Endothelial cell of umbilical vein (primary cell): ENCODE data around the gene GNG3. TPM values are rescaled to one million over a fixed set of nuclear protein-coding genes. Genes with fewer than 3 reads are reported as not detected.

Experiments used
- BruUV-seq: library from RNA; stranded (reverse); fragments of 400-500 nt; replicated peaks from 2 replicates; lab custom pipeline; 2021; lab: Mats Ljungman, UMichigan
- CTCF ChIA-PET: fragments of 300-600, 350-600 bp; sonication (Branson Sonifier 250); formaldehyde crosslinking; loops from one replicate; lab custom pipeline; 2021; ENCODE audit warnings: antibody characterized with exemption, inconsistent platforms; lab: Charles Lee
- POLR2A ChIA-PET: fragments of 300-600, 350-600 bp; sonication (Branson Sonifier 250); formaldehyde crosslinking; loops from one replicate; lab custom pipeline; 2021; ENCODE audit warnings: antibody characterized with exemption, inconsistent platforms; lab: Charles Lee
- DNase-seq: peaks from one replicate; pipeline ENCODE4 v3.0.0-alpha.2; 2011; ENCODE audit warnings: low read depth, low spot score
- FAIRE-seq: peaks from 2 replicates; lab custom pipeline; 2011; peaks lifted over from hg19 to GRCh38; lab: Jason Lieb, UNC
- H2AFZ ChIP-seq: 2 replicates; pipeline ENCODE4 v1.6.0; 2012; ENCODE audit warnings: low read depth, low read length, control low read depth, inconsistent platforms
- H3K27ac ChIP-seq: 2 replicates; pipeline ENCODE4 v1.5.1; 2011; ENCODE audit warnings: low read depth, mild to moderate bottlenecking, control low read depth, low read length, moderate library complexity; ENCODE audit not compliant: insufficient read depth
- H3K27me3 ChIP-seq, 2 experiments: 2 replicates each; pipeline versions ENCODE4 v1.6.0 to v1.6.1; 2011; ENCODE audit warnings: low read length in 2 of 2, mixed read lengths in 1 of 2; ENCODE audit not compliant: control insufficient read depth in 2 of 2, insufficient read depth in 2 of 2
- H3K36me3 ChIP-seq, 2 experiments: 2 replicates in 1 of 2; 3 replicates in 1 of 2; pipeline ENCODE4 v1.5.1; 2011; ENCODE audit warnings: low read length in 2 of 2, mild to moderate bottlenecking in 1 of 2, moderate library complexity in 1 of 2; ENCODE audit not compliant: control insufficient read depth in 2 of 2, insufficient read depth in 2 of 2; ENCODE audit errors: extremely low read depth in 1 of 2
- H3K4me1 ChIP-seq: 3 replicates; pipeline ENCODE4 v1.5.1; 2011; ENCODE audit warnings: mild to moderate bottlenecking, low read length; ENCODE audit not compliant: control insufficient read depth, insufficient read depth; ENCODE audit errors: extremely low read depth
- H3K4me2 ChIP-seq: 2 replicates; pipeline ENCODE4 v1.6.1; 2011; ENCODE audit warnings: low read length, control low read depth, mixed read lengths; ENCODE audit not compliant: insufficient read depth
- H3K4me3 ChIP-seq, 3 experiments: fragments of 200-600 bp in 1 of 3; sonication (generic), shearing (Covaris generic) in 1 of 3; replicated peaks in 1 of 3; 2 replicates each; pipeline ENCODE4 v1.5.1; 2011 to 2016; ENCODE audit warnings: control low read depth in 3 of 3, low read length in 3 of 3, mild to moderate bottlenecking in 2 of 3, inconsistent platforms in 1 of 3, low read depth in 1 of 3, moderate library complexity in 1 of 3; ENCODE audit not compliant: insufficient read depth in 1 of 3
- H3K79me2 ChIP-seq: 2 replicates; pipeline ENCODE4 v1.6.0; 2012; ENCODE audit warnings: low read length, inconsistent platforms; ENCODE audit not compliant: control insufficient read depth, insufficient read depth
- H3K9ac ChIP-seq: replicated peaks from 2 replicates; pipeline ENCODE3; 2011; ENCODE audit warnings: low read length, control low read depth; ENCODE audit not compliant: insufficient read depth; ENCODE audit errors: extremely low read depth
- H3K9me1 ChIP-seq: replicated peaks from 3 replicates; pipeline ENCODE4 v1.6.0; 2011; ENCODE audit warnings: mild to moderate bottlenecking, low read length; ENCODE audit not compliant: control insufficient read depth, insufficient read depth; ENCODE audit errors: extremely low read depth
- H3K9me3 ChIP-seq: replicated peaks from 2 replicates; pipeline ENCODE4 v1.5.1; 2012; ENCODE audit warnings: low read length, inconsistent platforms; ENCODE audit not compliant: control insufficient read depth, insufficient read depth
- H4K20me1 ChIP-seq: replicated peaks from 2 replicates; pipeline ENCODE3; 2011; ENCODE audit warnings: mild to moderate bottlenecking, low read length; ENCODE audit not compliant: control insufficient read depth, insufficient read depth; ENCODE audit errors: extremely low read depth
- EZH2 ChIP-seq: IDR thresholded peaks from 2 replicates; pipeline ENCODE4 v1.6.1; 2012; ENCODE audit warnings: borderline replicate concordance, low read depth, mild to moderate bottlenecking, moderate library complexity, low read length, inconsistent platforms; ENCODE audit not compliant: severe bottlenecking
- FOS ChIP-seq: IDR thresholded peaks from 2 replicates; pipeline ENCODE4 v1.6.1; 2011; ENCODE audit warnings: mild to moderate bottlenecking, low read length, moderate library complexity, borderline replicate concordance; ENCODE audit not compliant: insufficient read depth
- GATA2 ChIP-seq: IDR thresholded peaks from 2 replicates; pipeline ENCODE4 v1.7.0; 2011; ENCODE audit warnings: low read depth, mild to moderate bottlenecking, moderate library complexity, mixed read lengths, low read length; ENCODE audit not compliant: insufficient read length, insufficient read depth
- JUN ChIP-seq: IDR thresholded peaks from 2 replicates; pipeline ENCODE4 v1.6.1; 2011; ENCODE audit warnings: borderline replicate concordance, low read depth; ENCODE audit not compliant: insufficient read length, insufficient read depth
- MYC ChIP-seq: IDR thresholded peaks from one replicate; pipeline ENCODE4 v1.6.1; 2011; ENCODE audit warnings: mild to moderate bottlenecking, low read depth, low read length
- POLR2A ChIP-seq: IDR thresholded peaks from 2 replicates; pipeline ENCODE4 v1.6.1; 2012; ENCODE audit warnings: low read depth, mild to moderate bottlenecking, control low read depth, low read length
- POLR2AphosphoS5 ChIP-seq: IDR thresholded peaks from 2 replicates; pipeline ENCODE4 v1.6.1; 2012; ENCODE audit warnings: low read depth, mild to moderate bottlenecking, control low read depth, low read length, moderate library complexity; ENCODE audit not compliant: insufficient read depth
- dilution Hi-C: fragments of 300-500 bp; cut with MboI; formaldehyde crosslinking; loops from one replicate; pipeline ENCODE4 v1.15.0; 2019; ENCODE audit warnings: low sequenced_read_pairs; ENCODE audit not compliant: extremely low pct_ligation_motif_present
- intact Hi-C: fragments of 100-400 bp; cut with micrococcal nuclease; formaldehyde crosslinking; loops from one replicate; pipeline ENCODE4 v1.10.0; 2022
- polyA plus RNA-seq, 4 experiments: library from polyadenylated mRNA; depleted of rRNA in 3 of 4; stranded (reverse) in 3 of 4; unstranded in 1 of 4; fragments of >200 nt; gene quantifications; 2 replicates each; pipeline versions ENCODE4 v1.2.1 to v1.2.3, GENCODE V29; 2011 to 2012; ENCODE audit warnings: missing spikeins in 1 of 4
- total RNA-seq: library from RNA; stranded (reverse); gene quantifications from 2 replicates; pipeline ENCODE4 v1.2.3, GENCODE V29; 2021
- TF ChIP-seq, protein P1 (sequence below): IDR thresholded peaks from 2 replicates; pipeline ENCODE4 v1.6.1; 2011; ENCODE audit not compliant: insufficient read depth, insufficient read length
- TF ChIP-seq, protein P2 (sequence below), 2 donors: IDR thresholded peaks; 1 replicate in 1 of 2; 2 replicates in 1 of 2; pipeline ENCODE4 v1.5.1; 2011; ENCODE audit warnings: low read length in 2 of 2, mild to moderate bottlenecking in 2 of 2, moderate library complexity in 2 of 2, control low read depth in 1 of 2, inconsistent platforms in 1 of 2, low read depth in 1 of 2; ENCODE audit not compliant: insufficient read depth in 1 of 2; ENCODE audit errors: extremely low read depth in 1 of 2

Gene GNG3
- total and polyA plus RNA-seq, 2 donors (not counting 3 experiments of a cell fraction or from before 2014, with no cell fraction given), result not detected

DNA sequence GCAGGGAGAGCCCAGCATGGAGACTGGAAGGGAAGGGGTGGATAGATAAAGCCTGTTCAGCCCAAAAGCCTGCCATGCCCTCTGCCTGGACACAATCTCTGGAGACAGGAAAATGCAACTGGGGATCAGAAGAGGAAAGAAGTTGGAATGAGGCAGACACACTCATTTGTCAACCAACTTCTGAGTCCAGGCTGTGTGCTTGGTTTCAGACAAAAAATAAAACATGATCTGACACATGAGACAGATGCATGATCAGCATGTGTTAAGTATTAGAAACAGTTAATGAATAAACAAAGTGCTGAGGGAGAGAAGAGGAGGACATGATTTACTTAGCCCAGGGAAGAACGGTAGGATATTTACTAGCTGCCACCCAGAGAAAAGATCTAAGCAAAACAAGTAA is 19.0 kb upstream of the GNG3 start:
- peak overlapping the region; percentile 50 for H2AFZ ChIP-seq
- FAIRE-seq, result no peak
- intact Hi-C loops (no loop called here), dilution Hi-C loops (no loop called here)
- H3K36me3 ChIP-seq, result peaks cover 5 to 23% of the 10 kb centered on the region in 2 experiments
- no peak for DNase-seq
- H3K27ac ChIP-seq, result no peak overlapping the region
- H3K4me2 ChIP-seq, result no peak overlapping the region
- no peaks in the 10 kb centered on the region for H3K4me1 ChIP-seq
- CTCF ChIA-PET, result interaction anchor here (1.0 to 8.0 kb wide), 3 partner anchors 8 to 264 kb away, joined by 3 to 118 read pairs (median 4); no protein-coding TSS in a partner anchor
- POLR2A ChIA-PET, result no interaction called here
- H3K4me3 ChIP-seq, result no peak overlapping the region
- H3K9me1 ChIP-seq, result no peaks in the 10 kb centered on the region
- no TSS peak for BruUV-seq
- no peaks in the 10 kb centered on the region for H3K9me3 ChIP-seq
- peaks cover 2 to 10% of the 10 kb centered on the region in 2 experiments for H3K27me3 ChIP-seq
- H3K9ac ChIP-seq, result no peak overlapping the region
- no peaks in the 10 kb centered on the region for H3K79me2 ChIP-seq
- TF ChIP-seq POLR2A (no peak), GATA2 (no peak), MYC (no peak), JUN (no peak), EZH2 (no peak), FOS (no peak), POLR2AphosphoS5 (no peak)
- TF ChIP-seq, protein P1, sequence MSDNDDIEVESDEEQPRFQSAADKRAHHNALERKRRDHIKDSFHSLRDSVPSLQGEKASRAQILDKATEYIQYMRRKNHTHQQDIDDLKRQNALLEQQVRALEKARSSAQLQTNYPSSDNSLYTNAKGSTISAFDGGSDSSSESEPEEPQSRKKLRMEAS, result no peak
- TF ChIP-seq, protein P2, sequence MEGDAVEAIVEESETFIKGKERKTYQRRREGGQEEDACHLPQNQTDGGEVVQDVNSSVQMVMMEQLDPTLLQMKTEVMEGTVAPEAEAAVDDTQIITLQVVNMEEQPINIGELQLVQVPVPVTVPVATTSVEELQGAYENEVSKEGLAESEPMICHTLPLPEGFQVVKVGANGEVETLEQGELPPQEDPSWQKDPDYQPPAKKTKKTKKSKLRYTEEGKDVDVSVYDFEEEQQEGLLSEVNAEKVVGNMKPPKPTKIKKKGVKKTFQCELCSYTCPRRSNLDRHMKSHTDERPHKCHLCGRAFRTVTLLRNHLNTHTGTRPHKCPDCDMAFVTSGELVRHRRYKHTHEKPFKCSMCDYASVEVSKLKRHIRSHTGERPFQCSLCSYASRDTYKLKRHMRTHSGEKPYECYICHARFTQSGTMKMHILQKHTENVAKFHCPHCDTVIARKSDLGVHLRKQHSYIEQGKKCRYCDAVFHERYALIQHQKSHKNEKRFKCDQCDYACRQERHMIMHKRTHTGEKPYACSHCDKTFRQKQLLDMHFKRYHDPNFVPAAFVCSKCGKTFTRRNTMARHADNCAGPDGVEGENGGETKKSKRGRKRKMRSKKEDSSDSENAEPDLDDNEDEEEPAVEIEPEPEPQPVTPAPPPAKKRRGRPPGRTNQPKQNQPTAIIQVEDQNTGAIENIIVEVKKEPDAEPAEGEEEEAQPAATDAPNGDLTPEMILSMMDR (IDR thresholded peaks at IDR 0.05; ENCODE audit: extremely low read depth in 1 of 2, insufficient read depth in 1 of 2, low read depth in 1 of 2, low read length in 2 of 2), result no peak
- no peaks in the 10 kb centered on the region for H4K20me1 ChIP-seq
